Right ventricle myocardium inferior (tissue), 1 donor: Measurements from ENCODE around the gene TPTE. TPM values are rescaled to one million over a fixed set of nuclear protein-coding genes. Genes with fewer than 3 reads are reported as not detected.
"Not testable (repeated sequence)": the region's sequence is repeated elsewhere in the genome, so short reads cannot be mapped to it uniquely, and the experiment has no call there.

Source experiments
- ATAC-seq: fragments of 200-7000 bp; cut with Tn5 transposase; one replicate; pipeline ENCODE4 v1.9.1; 2020; ENCODE audit warnings: mild to moderate bottlenecking, moderate library complexity
- DNase-seq: peaks from one replicate; pipeline ENCODE4 v3.0.0; 2021; ENCODE audit errors: missing footprints
- intact Hi-C: fragments of 100-400 bp; cut with DNase I; formaldehyde crosslinking; loops from one replicate; pipeline ENCODE4 v1.11.0; 2022
- total RNA-seq: library from RNA; stranded (reverse); fragmentation: NEBNext Ultra II Directional; extraction: Animal tissue kit (Norgen Biotek cat#: 25700); gene quantifications from one replicate; pipeline ENCODE4 v1.2.1, GENCODE V29; 2021
- donor health status: DM: no; HTN: yes; CAD: no; lungs with severe emphysema.

TPTE gene
- total RNA-seq, 1 donor from 2014 or later: not detected

GRCh38 chr21:10607074-10607473 is 85.7 kb downstream of the TPTE start:
- DNase-seq, intact Hi-C loops, ATAC-seq: not testable (repeated sequence)

DNA sequence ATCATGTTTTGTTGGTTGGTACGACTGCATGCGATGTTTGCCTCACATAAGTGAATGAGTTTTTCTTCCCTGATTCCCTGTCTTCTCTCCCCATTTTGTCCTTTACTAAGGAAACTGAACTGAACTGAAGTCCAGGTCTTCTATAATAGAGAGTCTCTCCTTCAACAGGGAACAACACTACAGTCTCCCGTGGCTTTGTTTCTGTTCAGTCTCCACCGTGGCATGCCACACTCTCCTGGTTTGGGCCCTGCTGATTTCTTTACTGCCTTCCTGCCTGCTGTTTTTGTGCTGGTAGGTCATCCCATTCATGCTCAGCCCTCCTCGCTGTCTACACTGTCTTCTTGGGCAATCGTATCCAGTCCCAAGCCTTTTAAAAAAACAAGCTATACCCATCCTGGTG is 92.9 kb downstream of the TPTE start:
- ATAC-seq, DNase-seq, intact Hi-C loops: not testable (repeated sequence)

- ATAC-seq, intact Hi-C loops, DNase-seq: not testable (repeated sequence)
Observed at GRCh38 chr21:10616061-10616460, 94.7 kb downstream of the TPTE start.

DNA sequence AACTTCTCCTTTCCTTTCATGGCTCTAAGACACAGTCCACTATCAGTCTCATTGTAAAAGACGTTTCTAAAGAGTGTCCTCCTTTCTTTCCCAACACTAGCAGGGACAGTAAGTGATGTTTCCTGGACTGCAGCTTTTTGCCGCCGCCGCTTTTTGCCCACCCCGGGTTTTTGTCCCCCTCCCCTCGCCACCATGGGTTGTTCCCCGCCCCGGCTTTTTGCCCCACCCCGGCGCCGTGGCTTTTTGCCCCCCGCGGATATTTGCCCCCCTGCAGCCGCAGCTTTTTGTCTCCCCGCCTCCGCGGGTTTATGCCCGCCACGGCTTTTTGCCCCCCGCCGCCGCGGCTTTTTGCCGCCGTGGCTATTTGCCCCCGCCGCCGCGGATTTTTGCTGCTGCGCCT is 95.2 kb downstream of the TPTE start:
- ATAC-seq (no peak), DNase-seq (no peak)
- intact Hi-C loops: no loop called here

DNA sequence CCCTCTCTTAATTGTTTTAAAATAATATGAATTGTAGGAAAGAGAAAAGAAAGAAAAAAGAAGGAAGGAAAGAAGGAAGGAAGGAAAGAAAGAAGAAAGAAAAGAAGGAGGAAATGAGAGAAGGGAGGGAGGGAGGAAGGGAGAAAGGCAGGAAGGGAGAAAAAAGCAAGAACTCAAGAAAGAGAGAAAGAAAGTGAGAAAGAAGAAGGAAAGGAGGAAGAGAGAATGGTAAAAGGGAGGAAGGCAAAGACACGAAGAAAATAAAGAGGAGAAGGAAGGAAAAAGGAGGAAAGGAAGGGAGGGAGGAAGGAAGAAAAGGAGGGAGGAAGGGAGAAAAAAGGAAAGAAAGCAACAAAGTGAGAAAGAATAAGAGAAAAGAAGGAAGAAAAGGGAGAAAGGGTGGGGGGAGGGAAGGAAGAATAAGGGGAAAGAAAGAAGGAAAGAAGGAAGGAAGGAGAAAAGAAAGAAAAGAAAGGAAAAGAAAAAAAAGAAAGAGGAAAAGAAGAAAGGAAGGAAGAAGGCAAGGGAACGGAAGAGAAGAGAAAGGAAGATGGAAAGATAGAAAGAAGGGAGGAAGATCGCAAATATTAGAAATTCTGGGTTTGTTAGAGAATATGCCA is 95.9 kb downstream of the TPTE start:
- intact Hi-C loops, ATAC-seq, DNase-seq: not testable (repeated sequence)

GRCh38 chr21:10627316-10627863 is 106.0 kb downstream of the TPTE start:
- DNase-seq (no peak), ATAC-seq (no peak)
- intact Hi-C loops: no loop called here

DNA sequence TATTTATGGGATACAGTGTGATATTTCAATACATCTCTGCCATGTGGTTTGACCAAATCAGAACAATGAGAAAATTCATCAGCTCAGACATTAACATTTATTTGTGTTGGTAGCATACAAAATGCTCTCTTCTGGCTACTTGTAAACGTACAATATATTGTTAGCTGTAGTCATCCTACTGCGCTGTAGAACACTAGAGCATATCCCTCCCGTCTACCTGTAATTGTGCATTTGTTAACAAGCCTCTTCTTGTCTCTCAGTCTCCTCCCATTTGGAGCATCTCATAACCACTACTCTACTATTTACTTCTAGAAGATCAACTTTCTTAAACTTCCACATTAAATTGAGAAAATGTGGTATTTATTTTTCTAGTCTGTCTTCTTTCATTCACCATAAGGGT is 107.9 kb downstream of the TPTE start:
- ATAC-seq, intact Hi-C loops: not testable (repeated sequence)

DNA sequence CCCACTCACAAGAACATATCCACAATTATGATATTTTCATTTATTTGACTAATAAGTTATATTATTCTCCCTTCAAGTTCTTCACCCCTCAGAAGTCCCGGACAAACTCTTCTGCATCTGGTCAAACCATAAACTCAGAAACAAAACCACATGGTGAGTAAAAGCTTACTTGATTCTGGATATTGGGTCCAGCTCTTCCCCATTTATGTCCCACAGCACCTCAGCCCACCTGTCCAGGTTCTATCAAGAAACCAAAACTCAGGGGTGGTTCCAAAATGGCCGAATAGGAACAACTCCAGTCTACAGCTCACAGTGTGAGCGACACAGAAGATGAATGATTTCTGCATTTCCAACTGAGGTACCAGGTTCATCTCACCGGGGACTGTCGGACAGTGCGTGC is 109.4 kb downstream of the TPTE start:
- DNase-seq, intact Hi-C loops, ATAC-seq: not testable (repeated sequence)

More for the DNA sequence above, 107.9 kb downstream of the TPTE start:
- DNase-seq: not testable (repeated sequence)

DNA sequence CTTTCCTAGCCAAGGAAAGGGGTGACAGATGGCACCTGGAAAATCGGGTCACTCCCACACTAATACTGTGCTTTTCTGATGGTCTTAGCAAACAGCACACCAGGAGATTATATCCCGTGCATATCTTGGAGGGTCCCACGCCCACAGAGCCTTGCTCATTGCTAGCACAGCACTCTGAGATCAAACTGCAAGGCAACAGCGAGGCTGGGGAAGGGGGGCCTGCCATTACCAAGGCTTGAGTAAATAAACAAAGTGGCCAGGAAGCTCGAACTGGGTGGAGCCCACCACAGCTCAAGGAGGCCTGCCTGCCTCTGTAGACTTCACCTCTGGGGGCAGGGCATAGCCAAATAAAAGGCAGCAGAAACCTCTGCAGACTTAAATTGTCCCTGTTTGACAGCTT is 109.9 kb downstream of the TPTE start:
- intact Hi-C loops: not testable (repeated sequence)

GRCh38 chr21:10638144-10638543 is 116.8 kb downstream of the TPTE start:
- DNase-seq, ATAC-seq, intact Hi-C loops: not testable (repeated sequence)

More for the DNA sequence above, 109.9 kb downstream of the TPTE start:
- not testable (repeated sequence) for ATAC-seq, DNase-seq

DNA sequence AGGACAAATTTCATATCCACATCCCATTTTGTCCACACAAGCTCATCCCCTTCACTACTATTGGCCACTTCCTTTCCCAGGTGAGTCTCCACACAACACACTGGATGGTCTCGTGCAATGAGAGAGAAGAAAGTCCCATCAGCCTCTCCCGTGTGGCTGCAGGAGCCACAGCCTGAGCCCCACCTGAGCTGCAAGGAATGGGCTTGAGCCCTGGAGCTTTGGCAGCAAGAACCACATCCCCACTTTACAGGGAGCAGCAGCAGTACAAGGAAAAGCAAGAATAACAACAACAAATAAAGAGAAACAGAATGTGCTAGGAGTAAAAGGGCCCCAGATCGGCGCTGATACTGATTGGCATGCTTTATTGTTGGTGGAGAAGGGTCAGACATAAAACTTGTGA is 117.7 kb downstream of the TPTE start:
- intact Hi-C loops: no loop called here
- no peak for ATAC-seq
- no peak for DNase-seq

DNA sequence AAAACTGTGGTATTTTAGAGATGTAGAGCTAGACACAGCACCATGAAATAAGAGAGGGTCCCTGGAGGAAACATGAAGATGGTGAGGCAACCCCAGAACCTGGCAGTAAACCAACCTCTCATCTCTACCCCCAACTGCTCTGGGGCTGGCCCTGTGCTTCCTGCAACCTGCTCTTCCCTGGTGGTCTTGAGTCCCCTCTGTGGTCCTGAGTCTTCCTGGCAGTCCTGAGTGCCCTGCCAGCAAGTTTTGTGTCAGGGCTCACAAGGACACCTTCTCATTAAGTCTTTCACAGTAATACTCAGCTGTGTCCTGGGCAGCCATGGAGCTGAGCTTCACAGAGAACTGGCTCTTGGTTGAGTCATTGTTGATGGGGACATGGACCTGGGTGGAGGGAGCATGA is 118.4 kb downstream of the TPTE start:
- intact Hi-C loops: not testable (repeated sequence)

DNA sequence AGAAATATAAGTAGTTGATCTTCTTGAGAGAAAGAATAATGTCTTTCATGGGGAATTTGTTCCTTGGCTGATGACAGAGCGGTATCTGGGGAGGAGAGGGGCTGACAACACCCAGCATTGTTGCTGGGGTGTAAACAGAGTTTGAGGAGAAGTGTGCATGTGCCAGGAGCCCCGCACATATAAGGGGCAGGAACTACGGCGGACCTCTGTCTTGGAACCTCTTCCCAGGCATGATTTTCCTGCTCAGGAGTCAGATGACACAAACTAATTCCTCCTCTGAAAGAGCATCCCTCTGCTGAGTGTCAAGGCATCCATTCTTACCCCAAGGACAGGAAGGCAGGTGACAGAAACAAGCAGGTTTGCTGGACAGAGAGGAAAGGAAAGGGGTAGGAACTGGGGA is 119.1 kb downstream of the TPTE start:
- DNase-seq (no peak), ATAC-seq (no peak)
- intact Hi-C loops: no loop called here

More for the DNA sequence above, 118.4 kb downstream of the TPTE start:
- DNase-seq, ATAC-seq: not testable (repeated sequence)

DNA sequence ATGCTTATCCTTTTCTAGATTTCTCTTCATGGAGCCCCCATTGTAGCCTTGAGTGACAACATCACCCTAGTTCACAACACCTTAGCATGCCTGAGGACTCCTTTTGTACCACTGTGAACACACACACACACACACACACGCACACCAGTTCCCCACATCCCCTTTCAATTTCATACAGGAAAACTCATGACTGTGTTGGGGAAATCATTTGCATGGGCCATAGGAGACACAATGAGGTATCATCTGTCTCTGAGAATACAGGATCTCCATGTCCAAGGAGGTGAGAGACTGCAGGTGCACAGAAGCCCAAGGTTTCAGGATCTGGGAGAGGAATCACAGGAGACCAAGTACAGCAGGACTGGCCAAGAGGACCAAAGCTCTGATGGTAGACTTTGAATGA is 119.7 kb downstream of the TPTE start:
- no peak for DNase-seq
- intact Hi-C loops: no loop called here
- ATAC-seq: no peak

DNA sequence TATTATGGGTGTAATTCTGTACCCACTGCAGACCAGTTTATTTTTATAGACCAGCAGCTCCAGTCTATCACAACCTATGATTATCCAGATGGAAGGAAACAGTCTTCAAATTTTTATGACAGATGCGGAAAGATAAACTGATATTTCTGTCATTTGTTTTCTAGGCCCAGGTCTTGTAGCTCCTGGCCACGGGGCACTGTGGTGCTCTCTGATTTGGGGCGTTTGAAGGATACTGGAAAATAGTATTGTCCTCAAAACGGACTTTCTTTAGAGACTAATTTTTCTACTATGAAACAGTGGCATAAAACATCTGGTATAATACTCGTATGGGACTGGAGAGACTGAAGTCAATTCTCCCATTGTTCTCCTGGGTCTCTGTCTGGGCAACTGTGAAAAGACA is 124.3 kb downstream of the TPTE start:
- intact Hi-C loops, DNase-seq, ATAC-seq: not testable (repeated sequence)

GRCh38 chr21:10649350-10650149 is 128.2 kb downstream of the TPTE start:
- DNase-seq, intact Hi-C loops, ATAC-seq: not testable (repeated sequence)

DNA sequence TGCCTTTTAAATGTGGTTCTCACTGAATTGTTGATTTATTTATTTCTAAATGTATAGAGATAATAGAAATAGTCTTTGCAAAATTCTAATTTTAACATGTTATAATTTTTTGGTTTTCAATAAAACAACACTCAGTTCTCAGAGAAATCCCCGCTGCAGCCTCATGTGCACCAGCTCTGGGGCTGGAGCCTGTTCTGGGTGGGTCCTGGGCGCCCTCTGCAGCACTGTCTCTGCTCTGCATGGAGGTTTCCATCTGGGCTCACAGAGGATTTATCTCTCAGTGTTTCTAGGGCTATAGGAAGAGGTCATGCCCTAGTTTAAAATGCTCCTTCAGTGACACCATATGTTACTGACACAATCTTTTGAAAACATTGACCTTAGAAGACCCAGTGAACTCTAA is 128.9 kb downstream of the TPTE start:
- ATAC-seq, intact Hi-C loops, DNase-seq: not testable (repeated sequence)
